ENCODE data around the gene VAMP2. TPM values are rescaled to one million over a fixed set of nuclear protein-coding genes. Genes with fewer than 3 reads are reported as not detected.

The VAMP2 gene
- total and polyA plus RNA-seq, 4 donors, result 4.2 to 25.9 (median 10.2) TPM

- peak; percentile 55 for TF ChIP-seq YY1 (IDR thresholded peaks at IDR 0.05)
- no peak for TF ChIP-seq CTCF (IDR thresholded peaks at IDR 0.05; ENCODE audit: low read depth, low read length, missing input control)
- Histone ChIP-seq H3K36me3 (ENCODE audit: control insufficient read depth in 4 of 4, insufficient read depth in 3 of 4, low read depth in 1 of 4, low read length in 3 of 4) (no peaks in the 10 kb centered on the region), H3K27me3 (ENCODE audit: control insufficient read depth in 4 of 4, insufficient read depth in 4 of 4, low read length in 3 of 4) (no peaks in the 10 kb centered on the region), H3K4me1 (ENCODE audit: control insufficient read depth in 4 of 4, insufficient read depth in 4 of 4, low read length in 3 of 4) (peaks cover 11 to 44% (median 31%) of the 10 kb centered on the region in 4 donors), H3K9ac (ENCODE audit: low read depth in 1 of 2, low read length in 2 of 2) (peak overlapping the region in 1 of 2 donors; percentile 54), H3K9me3 (ENCODE audit: control insufficient read depth in 4 of 4, low read length in 3 of 4) (no peaks in the 10 kb centered on the region), H3K4me3 (ENCODE audit: low read depth in 1 of 3, low read length in 3 of 3) (peak overlapping the region; percentile 52 to 76 (median 57)), H3K27ac (ENCODE audit: low read depth in 1 of 2, low read length in 2 of 2) (peak overlapping the region; percentile 73 to 85)
- DNase-seq (ENCODE audit: low spot score), result no peak
- WGBS, result 1% methylated on average over 23 of the region's 23 CpGs
These were observed 23.7 kb upstream of the VAMP2 start for GRCh38 chr17:8186446-8186786.

- H3K4me1 ChIP-seq (ENCODE audit: control insufficient read depth in 4 of 4, insufficient read depth in 4 of 4, low read length in 3 of 4), result peaks cover 11 to 44% (median 30%) of the 10 kb centered on the region in 4 donors
- no peaks in the 10 kb centered on the region for H3K36me3 ChIP-seq (ENCODE audit: control insufficient read depth in 4 of 4, insufficient read depth in 3 of 4, low read depth in 1 of 4, low read length in 3 of 4)
- H3K4me3 ChIP-seq (ENCODE audit: low read depth in 1 of 3, low read length in 3 of 3), result peak overlapping the region; percentile 52 to 76 (median 57)
- no peaks in the 10 kb centered on the region for H3K27me3 ChIP-seq (ENCODE audit: control insufficient read depth in 4 of 4, insufficient read depth in 4 of 4, low read length in 3 of 4)
- peak overlapping the region; percentile 73 to 85 for H3K27ac ChIP-seq (ENCODE audit: low read depth in 1 of 2, low read length in 2 of 2)
- H3K9me3 ChIP-seq (ENCODE audit: control insufficient read depth in 4 of 4, low read length in 3 of 4), result no peaks in the 10 kb centered on the region
- H3K9ac ChIP-seq (ENCODE audit: low read depth in 1 of 2, low read length in 2 of 2), result peak overlapping the region; percentile 12 to 67
- WGBS, result under 1% methylated on average over 44 of the region's 44 CpGs
- DNase-seq (ENCODE audit: low spot score), result peak; percentile 97
- TF ChIP-seq HNF4A (conservative IDR thresholded peaks at IDR 0.05) (no peak), CTCF (IDR thresholded peaks at IDR 0.05; ENCODE audit: low read depth, low read length, missing input control) (peak; percentile 6), NR2F2 (IDR thresholded peaks at IDR 0.05) (peak; percentile 51), ATF3 (IDR thresholded peaks at IDR 0.05) (peak; percentile 98), MAX (IDR thresholded peaks at IDR 0.05) (peak; percentile 48), RXRA (IDR thresholded peaks at IDR 0.05) (peak in 1 of 2 donors; percentile 20), HNF4G (IDR thresholded peaks at IDR 0.05) (no peak)
These were observed 23.1 kb upstream of the VAMP2 start for GRCh38 chr17:8185582-8186445.

- Histone ChIP-seq H3K4me3 (ENCODE audit: low read depth in 1 of 3, low read length in 3 of 3) (peak overlapping the region in 1 of 3 donors; percentile 63), H3K36me3 (ENCODE audit: control insufficient read depth in 4 of 4, insufficient read depth in 3 of 4, low read depth in 1 of 4, low read length in 3 of 4) (no peaks in the 10 kb centered on the region), H3K4me1 (ENCODE audit: control insufficient read depth in 4 of 4, insufficient read depth in 4 of 4, low read length in 3 of 4) (peaks cover 2 to 31% (median 19%) of the 10 kb centered on the region in 4 donors), H3K9ac (ENCODE audit: low read depth in 1 of 2, low read length in 2 of 2) (peak overlapping the region in 1 of 2 donors; percentile 42), H3K9me3 (ENCODE audit: control insufficient read depth in 4 of 4, low read length in 3 of 4) (no peaks in the 10 kb centered on the region), H3K27ac (ENCODE audit: low read depth in 1 of 2, low read length in 2 of 2) (peak overlapping the region in 1 of 2 donors; percentile 65), H3K27me3 (ENCODE audit: control insufficient read depth in 4 of 4, insufficient read depth in 4 of 4, low read length in 3 of 4) (no peaks in the 10 kb centered on the region)
- TF ChIP-seq ZBTB33 (IDR thresholded peaks at IDR 0.05) (no peak), RXRA (IDR thresholded peaks at IDR 0.05) (no peak), EGR1 (IDR thresholded peaks at IDR 0.05; ENCODE audit: low read depth in 2 of 2) (no peak), TAF1 (conservative IDR thresholded peaks at IDR 0.05) (no peak)
- 75% methylated on average over 19 of the region's 19 CpGs for WGBS
- DNase-seq (ENCODE audit: low spot score), result no peak
These were observed 14.4 kb upstream of the VAMP2 start for GRCh38 chr17:8176998-8177731.
